Activated CD8-positive, alpha-beta memory T cell treated with anti-CD3 and anti-CD28 coated beads for 24 hours (primary cell): ENCODE data around the gene ADAM23.

ENCODE experiments used
- DNase-seq: peaks from one replicate; pipeline ENCODE4 v3.0.0-alpha.2; 2020

Gene ADAM23

DNA sequence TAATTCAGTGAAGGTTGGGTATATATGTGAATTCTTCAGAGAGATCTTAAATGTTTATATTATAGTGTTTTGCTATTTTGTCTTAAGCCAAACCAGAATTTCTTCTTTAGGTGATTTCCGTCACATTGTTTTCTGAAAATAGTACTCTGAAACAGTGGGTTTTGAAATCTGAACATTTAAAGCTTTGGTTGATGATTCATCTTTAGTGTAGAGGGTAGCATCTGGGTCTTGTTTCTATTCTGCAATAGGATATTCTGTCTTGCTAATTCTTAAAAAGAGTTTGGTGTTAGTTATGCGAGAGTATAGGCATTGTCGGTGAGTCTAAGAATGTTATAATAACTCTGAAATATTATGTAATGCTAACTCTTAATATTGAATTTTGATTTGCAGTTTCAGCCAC, 129.4 kb downstream of the ADAM23 start:
- DNase-seq = no peak

DNA sequence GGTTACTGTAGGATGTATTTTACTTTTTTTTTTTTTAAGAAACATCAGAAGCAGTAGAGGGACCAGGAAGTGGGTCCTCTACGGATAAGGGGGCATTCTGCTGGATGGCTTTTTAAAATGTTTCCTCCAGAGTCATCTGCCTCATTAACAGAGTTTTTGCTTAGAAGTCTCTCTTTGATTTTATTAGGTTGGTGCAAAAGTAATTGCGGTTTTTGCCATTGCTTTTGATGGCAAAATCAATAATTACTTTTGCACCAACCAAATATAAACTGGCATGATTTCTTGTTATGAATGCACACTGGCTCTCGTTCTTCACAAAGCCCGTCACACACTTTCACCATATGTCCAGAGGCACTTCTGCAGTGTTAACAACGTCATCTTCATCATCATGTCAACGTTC, 130.5 kb downstream of the ADAM23 start:
- no peak for DNase-seq

DNA sequence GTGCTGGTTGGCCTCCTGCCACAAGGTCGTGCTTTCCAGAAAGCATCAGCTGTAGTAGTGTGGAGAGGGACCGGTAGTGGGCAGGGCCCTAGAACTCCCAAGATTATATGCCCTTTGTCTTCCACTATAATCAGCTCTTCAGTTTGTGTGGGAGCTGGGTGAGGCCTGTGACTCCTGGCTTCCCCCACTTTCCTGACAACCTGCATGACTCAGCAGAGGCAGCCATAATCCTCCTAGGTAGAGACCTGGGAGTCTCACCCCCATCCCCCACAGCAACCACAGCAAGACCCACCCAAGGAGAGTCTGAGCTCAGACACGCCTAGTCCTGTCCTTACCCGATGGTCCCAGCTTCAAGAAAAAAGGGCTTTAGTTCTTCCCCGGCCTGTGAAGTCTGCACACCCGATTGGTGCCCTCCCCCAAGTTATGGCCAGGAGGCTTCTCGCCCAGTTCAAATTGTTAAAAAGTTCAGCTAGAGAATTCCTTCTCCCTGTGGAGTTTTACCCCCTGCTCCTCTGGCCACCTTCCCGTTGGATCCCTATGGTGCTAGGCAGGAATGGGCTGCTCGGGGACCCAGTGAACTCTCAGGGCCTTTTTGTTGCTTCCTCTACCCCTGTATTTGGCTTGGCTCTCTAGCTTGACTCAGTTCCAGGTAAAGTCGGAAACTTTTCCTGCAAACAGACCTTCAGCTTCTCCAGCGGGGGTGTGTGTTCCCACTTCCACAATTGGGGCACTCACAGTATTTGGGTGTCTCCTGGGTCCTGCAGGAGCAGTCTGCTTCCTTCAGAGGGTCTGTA, 141.2 kb downstream of the ADAM23 start:
- no peak for DNase-seq

DNA sequence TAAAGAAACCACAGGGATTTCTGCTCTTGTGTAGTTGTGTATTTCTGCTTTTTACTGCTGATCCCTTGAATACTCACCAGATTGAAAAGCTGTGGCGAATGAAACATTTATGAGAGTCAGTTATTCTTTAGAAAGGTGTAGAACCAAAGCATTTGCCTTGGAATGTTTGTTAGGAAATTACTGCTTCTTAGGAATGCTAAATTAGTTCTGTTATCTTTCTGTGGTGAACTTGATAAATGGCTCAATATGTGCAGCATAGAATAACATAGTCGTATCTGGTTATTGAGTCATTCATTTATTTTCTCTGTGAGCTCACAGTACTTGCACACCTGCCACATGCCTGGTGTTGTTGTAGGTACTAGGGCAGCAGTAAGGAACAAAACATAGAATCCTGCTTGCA, 142.0 kb downstream of the ADAM23 start:
- no peak for DNase-seq

DNA sequence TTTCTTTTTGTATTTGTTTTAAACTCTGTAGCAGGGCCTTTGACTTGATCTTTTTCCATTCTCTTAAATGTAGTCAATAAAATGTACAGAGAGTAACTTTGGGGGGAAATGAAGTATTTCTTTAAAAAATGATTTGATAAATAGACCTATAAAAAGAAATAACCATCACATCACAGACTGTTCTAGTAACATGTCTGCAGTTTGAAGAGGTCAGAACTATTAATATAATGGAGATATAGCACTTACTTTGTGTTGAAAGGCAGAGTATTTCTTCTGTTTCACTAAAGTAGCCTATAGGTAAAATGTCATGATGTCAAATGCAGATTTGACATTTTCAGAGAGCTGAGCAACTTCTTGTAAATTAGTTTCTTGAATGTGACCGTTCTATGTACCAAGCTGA, 143.3 kb downstream of the ADAM23 start:
- DNase-seq = no peak

DNA sequence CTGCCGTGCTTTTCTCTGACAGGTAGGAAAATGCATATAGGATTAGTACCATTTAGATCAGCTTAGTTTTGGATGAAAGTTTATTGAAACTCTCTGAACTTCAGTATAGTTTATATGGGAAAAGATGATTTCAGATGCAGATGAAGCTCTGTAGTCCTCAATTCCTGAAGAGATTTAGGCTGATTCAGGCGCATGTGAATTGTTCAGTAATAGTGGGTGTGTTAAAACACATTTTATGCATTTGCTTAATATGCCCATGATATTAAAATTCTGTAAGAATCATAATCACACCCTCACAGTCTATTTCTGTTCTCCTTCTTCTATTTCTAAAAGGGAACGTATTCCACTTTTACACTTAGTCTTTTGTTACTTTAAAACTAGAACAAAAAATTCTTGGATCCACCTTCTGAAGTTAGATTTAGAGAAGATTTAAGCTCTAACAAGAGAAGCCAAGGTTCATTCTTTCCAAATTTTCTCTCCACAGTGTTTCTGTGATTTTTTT, 154.4 kb downstream of the ADAM23 start:
- DNase-seq = no peak

DNA sequence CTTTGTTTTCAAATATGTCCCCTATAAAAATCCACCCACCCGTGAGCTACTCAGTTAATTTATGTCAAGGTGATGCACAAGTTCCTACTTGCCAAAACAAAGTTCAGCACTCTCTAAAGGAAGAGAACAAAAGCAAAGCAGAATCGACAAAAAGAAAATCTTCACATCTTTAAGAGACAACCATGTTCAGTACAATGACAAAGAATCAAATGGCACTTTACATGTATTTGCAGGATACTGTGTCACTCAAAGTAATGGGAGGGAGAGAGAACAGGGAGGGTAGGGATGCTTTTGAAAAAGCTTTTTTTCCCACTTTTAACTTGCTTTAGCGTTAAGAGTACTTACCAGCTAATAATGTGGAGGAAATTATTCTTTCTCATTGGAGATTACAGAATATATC, 159.9 kb downstream of the ADAM23 start:
- no peak for DNase-seq

DNA sequence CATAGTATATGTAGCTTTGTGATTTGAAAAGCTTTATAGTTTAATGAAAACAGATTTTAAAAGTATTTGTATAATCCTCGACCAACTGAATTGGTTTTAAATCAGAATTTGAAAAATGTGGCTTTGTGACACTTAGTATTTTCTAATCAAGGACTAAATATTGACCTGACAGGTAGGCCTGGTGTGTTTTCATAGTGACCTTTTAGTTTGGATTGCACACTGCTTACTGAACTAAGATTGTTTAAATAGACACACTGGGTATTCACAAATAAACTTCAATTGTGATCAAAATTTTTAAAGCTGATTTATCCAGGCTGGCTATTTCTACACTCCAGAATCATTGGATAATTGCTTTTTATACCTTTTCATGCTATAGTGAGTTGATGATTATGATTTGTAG, 167.1 kb downstream of the ADAM23 start:
- DNase-seq = no peak

DNA sequence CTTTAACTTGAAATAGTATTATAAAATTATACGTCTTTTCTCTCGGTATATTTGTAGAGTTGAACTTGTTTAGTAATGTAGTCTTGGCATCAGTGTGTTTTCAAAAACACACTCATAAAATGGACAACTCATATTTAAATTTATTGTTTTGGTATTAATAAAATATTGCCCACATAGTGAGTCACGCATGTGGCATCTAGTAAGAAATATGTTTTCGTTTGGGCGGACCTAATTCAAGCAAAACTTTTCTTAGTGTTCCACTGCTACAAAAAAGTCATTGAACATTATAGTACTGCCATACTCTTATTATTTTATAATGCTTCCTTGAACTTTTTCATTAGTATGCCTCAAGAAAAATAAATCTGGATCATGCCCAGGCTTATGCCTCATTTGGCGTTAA, 167.9 kb downstream of the ADAM23 start:
- no peak for DNase-seq

DNA sequence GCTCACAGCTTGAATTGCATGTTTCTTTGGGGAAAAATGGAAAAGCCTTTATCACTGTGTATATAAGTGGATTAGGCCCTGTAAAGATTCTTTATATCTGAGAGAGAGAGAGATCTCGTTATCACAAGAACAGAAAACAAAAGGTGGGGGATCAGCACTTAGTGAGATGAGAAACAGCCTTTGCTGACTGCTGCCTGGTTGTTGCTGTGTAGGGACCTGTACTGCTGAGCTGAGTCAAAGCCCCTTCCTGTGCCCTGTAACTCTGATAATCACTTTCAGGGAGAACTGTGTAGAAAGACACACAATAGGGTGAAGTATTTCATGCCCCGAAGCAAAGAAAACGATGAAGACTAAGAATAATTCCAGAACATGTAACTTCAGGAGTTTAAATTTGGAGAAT, 168.4 kb downstream of the ADAM23 start:
- no peak for DNase-seq

DNA sequence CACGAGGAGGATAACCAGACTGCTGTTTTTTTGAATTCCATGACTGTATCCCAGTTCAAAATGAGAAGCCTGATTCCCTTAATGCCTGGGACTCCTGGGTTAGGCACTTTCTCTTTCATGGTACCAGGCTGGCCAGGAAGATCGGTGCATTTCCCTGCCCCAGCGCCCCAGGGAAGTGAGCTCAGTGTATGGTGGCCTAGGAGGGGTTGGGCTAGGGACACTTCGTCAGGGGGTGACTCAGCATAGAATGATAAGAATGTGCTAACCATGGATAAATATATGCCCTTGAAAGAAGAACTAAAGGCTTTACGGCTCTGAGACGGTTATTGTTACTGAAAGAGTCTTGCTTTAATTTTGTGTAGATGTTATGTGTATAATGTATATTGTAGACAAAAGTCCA, 171.5 kb downstream of the ADAM23 start:
- no peak for DNase-seq

DNA sequence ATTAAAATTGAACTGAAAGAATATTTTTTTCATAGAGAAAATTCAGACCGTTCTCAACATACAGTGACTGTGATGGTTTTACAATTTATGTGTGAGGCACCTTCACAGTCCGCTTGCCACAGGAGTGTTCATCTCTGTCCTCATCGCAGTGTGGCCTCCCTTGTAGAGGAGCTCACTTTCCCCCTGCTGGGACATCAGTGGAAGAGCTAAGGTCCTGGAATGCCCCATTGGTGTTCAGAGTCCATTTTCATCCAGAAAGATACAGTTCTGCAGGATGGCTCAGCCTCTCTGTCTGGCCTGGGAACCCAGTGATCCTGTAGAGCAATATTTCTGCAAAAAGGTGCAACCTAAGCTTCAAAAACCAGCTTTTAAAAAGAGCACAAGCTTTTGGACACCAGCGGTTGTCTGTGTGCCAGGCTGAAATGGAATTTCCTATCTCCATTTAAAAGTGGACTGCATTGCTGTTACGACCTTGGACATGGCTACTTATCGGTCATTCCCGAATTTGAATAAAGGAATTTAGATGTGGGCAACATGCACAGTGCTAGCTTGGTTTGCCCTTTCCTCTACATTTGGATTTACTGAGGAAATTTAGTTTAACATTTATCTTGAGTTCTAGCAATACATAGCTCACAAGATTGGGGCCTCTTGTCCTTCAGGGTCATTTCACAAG, 172.2 kb downstream of the ADAM23 start:
- DNase-seq = no peak

DNA sequence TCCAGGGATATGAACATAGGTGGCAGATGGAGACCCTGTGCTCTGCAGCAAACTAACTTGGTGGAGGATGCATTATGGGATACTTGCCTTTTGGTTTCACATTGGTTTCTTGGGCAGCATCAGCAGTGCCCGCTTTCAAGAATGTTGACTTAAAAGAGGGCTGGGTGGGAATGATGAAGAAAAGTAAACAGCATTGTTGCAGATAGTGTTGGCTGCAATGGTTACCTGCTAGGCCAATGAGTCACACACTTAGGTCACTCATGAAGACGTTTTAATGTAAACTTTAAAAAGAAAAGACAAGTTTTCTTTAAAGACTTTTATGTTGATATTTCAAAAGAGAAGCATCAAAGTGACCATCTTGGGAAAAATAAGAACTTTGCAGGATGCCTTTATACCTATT, 172.8 kb downstream of the ADAM23 start:
- no peak for DNase-seq

DNA sequence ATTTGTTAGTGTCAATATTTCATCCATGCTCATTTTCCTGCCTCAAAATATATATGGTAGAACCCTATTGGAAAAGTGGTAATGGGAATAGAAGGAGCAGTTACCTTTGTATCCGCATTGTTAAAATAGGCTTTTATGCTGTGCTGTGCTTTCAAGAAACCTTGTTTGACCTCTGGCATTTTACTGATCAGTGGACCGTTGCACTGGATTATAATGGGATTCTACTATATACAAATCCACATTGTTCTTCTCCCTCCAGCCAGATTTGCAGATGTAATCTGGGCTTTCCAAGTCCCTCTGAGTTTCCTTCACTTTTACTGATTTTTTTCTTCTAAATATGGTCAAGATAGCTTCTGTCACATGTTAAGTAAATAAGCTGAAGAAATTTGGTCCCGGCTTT, 175.7 kb downstream of the ADAM23 start:
- DNase-seq = no peak

DNA sequence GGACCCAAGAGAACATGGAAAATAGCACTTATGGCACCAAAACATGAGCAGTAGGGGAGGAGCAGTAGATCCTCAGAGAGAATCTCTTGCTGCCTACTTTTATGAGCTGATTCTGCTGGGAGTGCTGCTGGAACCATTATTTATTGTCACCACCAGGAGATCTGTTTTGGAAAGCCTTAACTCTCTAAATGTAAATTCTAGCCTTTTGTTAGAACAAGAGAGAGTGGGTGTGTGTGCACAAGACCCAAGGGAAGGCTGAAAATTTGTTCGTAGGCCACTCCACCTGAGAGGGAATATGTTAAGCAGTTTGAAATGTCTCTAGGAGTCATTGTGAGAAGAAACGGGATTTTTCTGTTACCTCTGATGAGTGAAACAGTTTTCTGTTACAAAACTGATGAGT, 182.8 kb downstream of the ADAM23 start:
- no peak for DNase-seq

DNA sequence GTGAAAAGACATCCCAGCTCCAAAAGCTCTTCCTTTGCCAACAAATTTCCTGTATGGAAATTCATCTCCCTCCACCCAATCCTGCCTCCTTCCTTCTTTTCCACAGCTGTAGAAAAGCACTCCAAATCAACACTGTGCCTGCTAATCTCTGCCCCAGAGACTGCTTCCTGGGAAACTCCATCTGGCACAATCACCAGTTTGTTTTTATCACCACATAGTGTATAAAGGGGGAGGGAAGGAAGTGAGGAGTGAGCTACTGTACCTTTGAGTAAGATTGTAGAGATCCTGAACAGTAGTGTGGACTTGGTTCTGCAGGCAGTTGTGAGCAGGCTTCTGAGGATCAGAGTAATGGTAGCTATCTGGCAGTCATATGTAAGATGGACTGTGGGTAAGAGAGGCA, 184.3 kb downstream of the ADAM23 start:
- no peak for DNase-seq

DNA sequence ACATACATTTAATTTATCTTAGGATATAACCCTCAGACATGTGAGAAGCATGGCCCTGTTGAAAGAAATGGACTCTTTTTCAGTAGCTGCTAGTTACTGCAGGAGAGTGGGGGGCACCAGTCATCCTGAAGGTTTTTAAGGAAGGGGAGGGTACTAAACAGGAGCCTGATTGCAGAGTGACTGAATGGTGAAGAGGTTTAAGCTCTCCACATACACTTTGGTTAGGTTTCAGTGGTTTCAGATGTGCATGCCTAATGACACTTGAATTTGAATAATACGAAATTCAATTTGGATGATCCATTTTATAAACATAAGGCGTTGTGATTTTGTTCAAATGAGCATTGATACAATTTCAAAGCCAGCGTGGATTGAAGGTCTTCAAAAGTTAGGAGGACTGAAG, 188.0 kb downstream of the ADAM23 start:
- no peak for DNase-seq

DNA sequence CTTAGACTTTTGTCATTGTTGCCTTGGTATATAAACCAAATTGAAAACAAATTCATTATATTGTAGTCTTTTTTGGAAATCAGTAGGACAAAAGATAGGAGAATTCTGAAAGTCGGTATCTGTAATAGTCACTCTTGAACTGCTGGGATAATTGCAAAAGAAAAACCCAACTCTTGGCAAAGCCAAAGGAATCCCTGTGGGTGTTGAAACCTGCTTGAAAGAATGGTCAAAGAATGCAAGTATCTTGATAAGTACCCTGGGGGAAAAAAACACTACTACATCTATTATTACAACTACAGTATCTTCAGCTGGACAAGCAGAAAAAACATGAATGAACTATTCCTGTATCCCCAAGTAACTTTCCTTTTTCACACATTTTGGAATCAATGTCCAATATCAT, 191.7 kb downstream of the ADAM23 start:
- DNase-seq = no peak

DNA sequence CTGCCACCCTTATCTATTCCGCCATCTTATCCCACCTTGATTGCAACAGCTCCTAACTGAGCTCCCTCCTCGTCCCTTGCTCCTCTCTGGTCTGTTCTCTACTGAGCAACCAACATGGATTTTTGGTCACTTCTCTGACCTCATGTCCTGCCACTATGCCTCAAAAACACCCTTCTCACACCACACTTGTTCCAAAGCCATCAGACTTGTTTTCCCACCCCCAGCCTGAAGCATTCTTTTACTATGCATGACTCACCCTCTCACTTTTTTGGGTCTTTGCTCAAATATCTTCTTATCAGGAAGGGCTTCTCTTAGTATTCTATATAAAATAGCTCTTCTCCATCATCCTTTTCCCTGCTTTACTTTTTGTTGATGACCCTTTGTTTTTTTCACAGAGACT, 196.3 kb downstream of the ADAM23 start:
- no peak for DNase-seq

DNA sequence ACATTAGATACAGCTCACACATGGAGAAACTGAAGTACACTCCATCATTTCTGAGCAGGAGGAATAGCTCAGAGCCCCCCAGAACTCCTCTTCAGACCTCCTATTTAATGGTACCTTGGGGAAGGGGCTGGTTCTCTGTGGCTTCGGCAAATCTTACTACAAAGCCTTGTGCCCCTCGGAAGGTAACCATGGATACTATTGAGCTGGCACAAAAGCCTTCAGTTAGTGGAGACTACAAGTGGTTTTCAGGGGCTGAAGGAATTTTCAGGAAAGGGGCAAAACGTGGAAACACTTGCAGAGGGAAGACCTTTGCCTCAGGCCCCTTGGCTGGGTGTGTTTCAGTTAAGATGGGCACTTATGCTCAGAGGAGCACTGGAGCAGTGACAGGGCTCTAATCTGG, 197.9 kb downstream of the ADAM23 start:
- DNase-seq = no peak

DNA sequence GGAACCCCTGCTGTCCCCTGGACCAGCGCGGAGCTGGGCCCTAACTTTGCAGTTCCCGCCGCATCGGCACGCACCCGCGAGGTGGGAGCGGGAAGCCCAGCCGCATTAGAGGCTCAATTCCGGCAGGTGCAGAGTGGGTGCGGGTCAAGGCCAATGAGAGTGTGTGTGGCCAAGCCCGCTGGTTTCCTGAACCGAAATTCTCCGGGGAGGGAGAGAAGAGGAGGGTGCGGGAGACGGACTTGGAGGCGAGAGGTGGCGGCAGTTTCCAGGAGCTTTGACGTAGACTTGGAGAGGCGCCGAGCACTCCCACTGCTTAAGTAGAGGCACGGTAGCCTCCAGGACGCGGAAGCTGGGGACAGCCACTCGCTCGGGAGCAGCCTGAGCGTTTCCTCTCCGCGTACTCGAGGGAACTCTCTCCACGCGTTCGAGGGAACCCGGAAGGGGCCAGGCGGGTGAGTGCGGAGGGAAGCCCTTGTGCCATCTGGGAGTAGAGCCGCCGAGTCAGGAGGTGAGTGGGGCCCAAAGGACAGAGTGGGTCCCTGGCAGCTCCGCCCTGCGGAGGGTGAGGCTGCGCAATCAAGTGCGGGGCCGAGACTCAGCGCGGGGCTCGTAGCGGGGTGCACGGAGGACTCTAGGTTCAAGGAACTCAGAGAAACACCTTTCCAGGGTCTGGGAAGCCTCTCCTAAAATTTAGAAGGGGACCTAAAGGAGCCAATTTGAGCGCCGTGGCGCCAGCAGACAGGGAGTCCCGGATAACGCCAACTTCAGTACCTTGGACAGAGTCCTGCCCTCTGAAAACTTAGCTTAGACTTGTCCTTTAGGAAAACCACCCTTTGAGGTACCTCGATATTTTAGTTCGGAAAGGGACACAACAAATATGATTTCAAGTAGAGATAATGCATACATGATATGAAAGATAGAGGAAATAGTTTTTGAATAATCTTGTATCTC, 199.0 kb downstream of the ADAM23 start, which contains the start of gene FAM237A:
TSS of gene FAM237A (plus strand) at position 413 of the 951 bp plus-strand sequence. CDS start 1,750 bp downstream, outside the sequence.
- DNase-seq = no peak

DNA sequence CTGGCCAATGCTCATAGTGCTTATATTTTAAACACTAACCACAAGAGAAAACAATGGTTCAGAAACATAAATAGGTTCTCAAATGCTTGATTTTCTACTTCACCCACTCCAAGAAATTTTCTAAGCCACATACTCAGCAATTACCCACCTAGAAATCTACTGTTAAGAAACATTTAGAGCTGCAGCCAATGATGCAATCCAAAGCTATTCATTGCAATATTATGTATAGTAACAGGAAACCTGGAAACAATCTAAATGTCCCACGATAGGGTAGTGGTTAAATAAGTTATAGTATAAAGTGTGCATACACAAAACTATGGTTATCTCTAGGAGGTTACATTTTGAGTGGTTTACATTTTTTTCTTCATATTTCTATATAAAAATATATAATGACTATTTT, 204.7 kb downstream of the ADAM23 start:
- DNase-seq = no peak

DNA sequence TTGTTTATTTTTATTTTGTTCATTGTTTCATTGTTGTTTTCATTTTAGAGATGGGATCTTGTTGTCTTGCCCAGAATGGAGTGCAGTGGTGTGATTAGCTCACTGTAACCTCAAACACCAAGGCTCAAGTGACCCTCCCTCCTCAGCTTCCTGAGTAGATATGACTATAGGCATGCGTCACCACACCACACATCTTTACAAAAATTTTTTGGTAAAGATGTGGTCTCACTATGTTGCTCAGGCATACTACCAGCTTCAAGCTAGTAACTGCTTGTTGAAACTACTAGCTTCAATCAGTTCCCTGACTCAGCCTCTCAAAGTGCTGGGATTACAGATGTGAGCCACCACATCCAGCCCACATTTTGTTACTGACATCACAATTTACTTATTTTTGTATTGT, 213.8 kb downstream of the ADAM23 start:
- DNase-seq = no peak
